ENCODE measurements around the gene SKOR1. TPM values are rescaled to one million over a fixed set of nuclear protein-coding genes. Genes with fewer than 3 reads are reported as not detected.

Gene SKOR1
- total RNA-seq, 1 experiment from 2014 or later = not detected

Other genes starting within 250 kb of the SKOR1 start
- gene RNU6-1, start 14.5 kb downstream of the SKOR1 start, total RNA-seq (2014; rRNA removed; shearing (Covaris generic)) = not detected in 2 replicates
- 13.3 and 15.8 TPM in 2 replicates for gene PIAS1, start 228.8 kb downstream of the SKOR1 start, total RNA-seq (2014; rRNA removed; shearing (Covaris generic))

Measured in H4 (cell line).